Fibroblast of pulmonary artery (primary cell): Measurements from ENCODE around the gene CTSO.

ENCODE experiments used
- DNase-seq: peaks from one replicate; pipeline ENCODE4 v3.0.0-alpha.2; 2010; ENCODE audit warnings: low read depth
- H3K4me3 ChIP-seq: replicated peaks from 2 replicates; pipeline ENCODE4 v1.5.1; 2011; ENCODE audit warnings: low read depth, mild to moderate bottlenecking, control low read depth, low read length, moderate library complexity
- TF ChIP-seq, protein P1 (sequence below): IDR thresholded peaks from 2 replicates; pipeline ENCODE4 v1.5.1; 2011; ENCODE audit warnings: mild to moderate bottlenecking, control low read depth, low read length, inconsistent platforms; ENCODE audit errors: missing control alignments

The CTSO gene

DNA sequence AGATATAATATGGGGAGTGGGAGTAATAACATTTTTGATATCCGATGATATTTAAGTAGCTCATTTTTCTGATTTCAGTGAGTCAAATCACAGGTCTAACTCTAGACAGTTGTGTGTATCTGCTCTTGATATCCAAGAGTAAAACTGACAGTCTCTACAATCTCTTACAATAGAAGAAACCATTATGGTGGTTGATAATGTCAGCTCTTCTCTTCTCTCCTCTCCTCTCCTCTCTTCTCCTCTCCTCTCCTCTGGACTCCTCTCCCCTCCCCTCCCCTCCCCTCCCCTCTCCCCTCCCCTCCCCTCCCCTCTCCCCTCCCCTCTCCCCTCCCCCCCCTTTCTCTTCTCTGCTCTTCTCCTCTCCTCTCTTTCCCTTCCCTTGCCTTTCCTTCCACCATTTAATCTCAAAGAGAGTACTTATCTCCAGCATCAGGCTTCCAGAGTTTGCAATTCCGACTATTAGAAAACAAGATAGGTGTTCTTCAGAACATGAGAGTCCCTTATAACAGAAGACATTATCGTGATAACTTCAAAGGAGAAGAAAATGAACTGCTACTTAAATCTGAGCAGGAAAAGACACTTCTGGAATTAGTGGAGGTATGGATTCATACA, 43.9 kb downstream of the CTSO start:
- H3K4me3 ChIP-seq = no peak overlapping the region
- no peak for DNase-seq
- TF ChIP-seq, protein P1, sequence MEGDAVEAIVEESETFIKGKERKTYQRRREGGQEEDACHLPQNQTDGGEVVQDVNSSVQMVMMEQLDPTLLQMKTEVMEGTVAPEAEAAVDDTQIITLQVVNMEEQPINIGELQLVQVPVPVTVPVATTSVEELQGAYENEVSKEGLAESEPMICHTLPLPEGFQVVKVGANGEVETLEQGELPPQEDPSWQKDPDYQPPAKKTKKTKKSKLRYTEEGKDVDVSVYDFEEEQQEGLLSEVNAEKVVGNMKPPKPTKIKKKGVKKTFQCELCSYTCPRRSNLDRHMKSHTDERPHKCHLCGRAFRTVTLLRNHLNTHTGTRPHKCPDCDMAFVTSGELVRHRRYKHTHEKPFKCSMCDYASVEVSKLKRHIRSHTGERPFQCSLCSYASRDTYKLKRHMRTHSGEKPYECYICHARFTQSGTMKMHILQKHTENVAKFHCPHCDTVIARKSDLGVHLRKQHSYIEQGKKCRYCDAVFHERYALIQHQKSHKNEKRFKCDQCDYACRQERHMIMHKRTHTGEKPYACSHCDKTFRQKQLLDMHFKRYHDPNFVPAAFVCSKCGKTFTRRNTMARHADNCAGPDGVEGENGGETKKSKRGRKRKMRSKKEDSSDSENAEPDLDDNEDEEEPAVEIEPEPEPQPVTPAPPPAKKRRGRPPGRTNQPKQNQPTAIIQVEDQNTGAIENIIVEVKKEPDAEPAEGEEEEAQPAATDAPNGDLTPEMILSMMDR = no peak

- DNase-seq = no peak
- no peak overlapping the region for H3K4me3 ChIP-seq
- TF ChIP-seq, protein P1 = no peak
These were observed 45.2 kb downstream of the CTSO start for GRCh38 chr4:155908187-155909139.

- DNase-seq = no peak
- no peak overlapping the region for H3K4me3 ChIP-seq
- TF ChIP-seq, protein P1 = no peak
These were observed 46.1 kb downstream of the CTSO start for GRCh38 chr4:155907556-155907955.

GRCh38 chr4:155906554-155907247, 47.0 kb downstream of the CTSO start:
- TF ChIP-seq, protein P1 = no peak
- no peak overlapping the region for H3K4me3 ChIP-seq
- DNase-seq = peak; percentile 97

- H3K4me3 ChIP-seq = no peak overlapping the region
- TF ChIP-seq, protein P1 = no peak
- DNase-seq = no peak
These were observed 49.3 kb downstream of the CTSO start for GRCh38 chr4:155904331-155904730.

DNA sequence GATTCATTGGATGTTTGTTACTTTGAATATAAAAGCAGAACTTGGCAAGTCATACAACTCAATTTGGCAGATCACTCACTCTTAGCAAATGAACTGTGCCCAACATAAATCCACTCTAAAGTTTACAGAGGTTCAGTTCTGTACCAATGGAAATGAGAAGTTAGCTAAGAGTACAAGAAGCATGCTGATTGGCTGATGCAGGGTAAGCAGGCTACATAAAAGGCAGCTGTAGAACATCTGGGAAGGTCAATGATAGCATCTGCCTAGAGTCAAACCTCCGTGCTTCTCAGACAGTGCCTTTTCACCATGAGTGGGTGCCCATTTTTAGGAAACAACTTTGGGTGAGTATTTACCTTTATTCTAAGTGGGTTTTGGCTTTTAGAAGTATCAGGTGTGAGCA, 50.2 kb downstream of the CTSO start, which contains the start of gene TDO2:
TSS of gene TDO2 (plus strand) at position 244 of the 400 bp plus-strand sequence. CDS start at position 307, 63 bp downstream.
- no peak within 1 kb of the TSS for H3K4me3 ChIP-seq
- DNase-seq = no peak
- TF ChIP-seq, protein P1 = no peak
